Stimulated activated CD8-positive, alpha-beta memory T cell treated with anti-CD3 and anti-CD28 coated beads, Interleukin-15, amount 100 ng/mL, for 1 hour (primary cell): ENCODE results near the gene HSPA4L.

ENCODE experiments used
- DNase-seq: peaks from one replicate; pipeline ENCODE4 v3.0.0-alpha.2; 2020; ENCODE audit warnings: low read depth

HSPA4L gene

DNA sequence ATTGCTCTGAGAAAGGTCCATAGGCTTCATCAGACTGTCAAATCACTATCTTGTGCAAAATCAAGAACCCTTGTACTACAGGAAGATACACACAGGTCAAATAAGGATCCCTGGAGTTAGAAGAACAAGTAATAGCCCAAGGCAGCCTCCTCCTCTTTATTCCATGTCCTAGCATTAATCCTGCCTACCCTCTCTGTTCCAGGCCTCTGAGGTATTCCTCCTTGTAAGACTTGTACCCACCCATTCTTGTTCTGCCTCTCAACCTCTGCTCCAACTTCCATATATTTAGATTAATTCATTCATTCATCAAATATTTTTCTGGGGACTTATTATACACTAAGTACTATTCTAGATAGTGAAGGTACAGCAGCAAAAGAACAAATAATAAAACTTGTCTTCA lies 88.2 kb downstream of the HSPA4L start:
- no peak for DNase-seq

DNA sequence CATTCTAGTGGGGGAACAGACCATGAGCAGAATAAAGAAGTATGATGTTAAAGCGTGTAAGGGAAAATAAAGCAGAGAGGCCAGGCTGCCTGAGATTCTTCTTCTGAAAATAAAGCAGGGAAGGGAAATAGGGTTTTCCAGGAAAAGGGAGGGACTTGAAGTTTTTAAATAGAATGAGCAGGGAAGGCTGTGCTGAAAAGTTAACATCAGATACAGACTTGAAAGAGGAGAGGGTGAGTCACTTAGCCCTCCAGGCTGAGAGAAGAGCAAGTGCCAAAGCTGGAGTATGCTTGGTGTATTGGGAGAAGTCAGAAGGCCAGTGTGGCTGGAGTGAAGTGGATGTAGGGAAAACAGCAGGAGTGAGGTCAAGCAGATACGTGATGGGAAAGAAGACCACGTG lies 88.6 kb downstream of the HSPA4L start:
- DNase-seq = no peak

DNA sequence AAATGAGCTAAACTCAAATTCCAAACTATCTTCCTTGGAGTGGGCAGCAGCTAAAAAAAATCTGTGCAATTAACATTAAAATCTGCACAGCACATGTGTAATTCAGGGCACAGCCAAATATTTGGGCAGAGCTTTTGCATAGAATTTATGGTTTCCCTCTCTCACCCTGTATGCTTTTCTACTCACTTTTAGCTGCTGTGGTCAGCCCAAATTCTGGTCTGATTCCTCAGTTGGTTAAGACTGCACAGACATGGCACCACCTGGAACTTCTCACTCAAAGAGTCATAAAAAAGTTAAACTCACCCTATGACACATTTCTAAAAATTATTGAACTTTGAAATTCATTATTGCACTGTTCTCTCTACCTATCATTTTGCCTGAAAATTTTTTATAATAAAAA lies 93.7 kb downstream of the HSPA4L start:
- no peak for DNase-seq

DNA sequence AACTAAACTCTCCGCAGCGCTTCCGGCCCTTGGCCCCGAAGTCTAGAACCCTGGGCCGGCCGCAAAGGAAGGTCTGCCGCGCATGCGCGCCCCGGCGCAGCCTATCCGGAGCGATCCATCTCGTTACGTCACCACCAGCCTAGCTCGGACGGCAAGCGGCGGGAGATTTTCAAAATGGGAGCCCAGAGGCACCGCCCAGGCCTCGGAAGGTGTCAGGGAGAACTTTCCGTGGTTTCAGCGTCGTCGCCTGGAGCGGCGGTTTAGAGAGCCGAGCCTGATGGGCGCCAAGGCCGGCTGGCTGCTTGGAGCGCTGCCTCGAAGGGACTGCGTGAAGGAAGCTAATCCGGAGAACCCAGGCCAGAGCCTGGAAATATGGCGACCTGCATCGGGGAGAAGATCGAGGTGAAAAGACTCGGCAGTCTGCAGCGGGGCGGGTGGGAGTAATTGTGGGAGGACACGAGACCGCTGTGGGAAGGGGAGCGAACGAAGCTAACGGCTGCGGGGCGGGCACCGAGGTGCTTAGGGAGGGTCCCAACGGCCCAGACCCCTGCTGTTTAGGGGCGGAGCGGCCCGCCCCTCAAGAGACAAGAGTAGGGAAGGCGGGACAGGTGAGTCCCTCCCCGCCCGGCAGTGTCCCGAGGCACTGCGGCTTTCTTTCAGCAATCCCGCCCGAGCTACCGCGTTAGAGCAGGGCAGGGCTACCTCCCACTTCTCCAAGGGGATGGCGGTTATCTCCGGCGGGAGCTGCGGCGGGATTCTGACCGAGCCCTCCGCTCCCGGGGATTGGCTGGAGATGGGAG lies 98.8 kb downstream of the HSPA4L start, which contains the start of gene PLK4:
Gene PLK4, plus strand, starts transcription at position 131 of the 800 bp plus-strand sequence. Its CDS starts 242 bp downstream, at position 373.
- DNase-seq = peak; percentile 89

DNA sequence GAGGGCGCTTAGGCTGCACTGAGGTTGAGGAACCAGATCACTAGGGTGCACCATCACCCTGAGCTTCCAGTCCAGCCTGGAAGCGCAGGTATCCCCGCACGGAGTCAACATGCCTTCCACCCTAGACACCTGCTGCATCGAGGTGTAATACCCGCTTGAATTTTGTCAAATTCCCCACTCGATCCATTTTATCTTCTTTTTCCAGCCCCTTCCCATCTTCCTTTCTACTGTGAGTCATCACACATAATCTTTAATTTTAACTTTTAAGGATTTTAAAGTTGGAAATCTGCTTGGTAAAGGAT lies 99.4 kb downstream of the HSPA4L start:
- DNase-seq = no peak

DNA sequence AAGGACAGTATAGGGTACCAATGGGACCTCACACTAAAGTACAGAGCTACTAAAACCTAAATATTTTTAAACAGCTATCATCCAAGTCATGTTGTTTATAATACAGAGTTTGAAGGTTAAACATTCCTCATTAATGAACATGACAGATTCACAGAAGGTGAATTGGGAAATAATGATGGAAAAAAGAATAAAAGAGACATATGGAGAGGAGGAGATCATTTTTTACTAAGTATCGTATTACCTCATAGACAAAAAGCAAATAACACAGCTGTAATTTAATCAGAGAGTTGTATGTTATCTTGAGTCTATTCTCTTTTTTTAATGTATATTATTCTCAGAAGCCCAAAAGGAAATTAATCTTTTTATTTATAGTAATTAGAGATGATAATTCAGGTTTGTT lies 106.4 kb downstream of the HSPA4L start:
- no peak for DNase-seq

DNA sequence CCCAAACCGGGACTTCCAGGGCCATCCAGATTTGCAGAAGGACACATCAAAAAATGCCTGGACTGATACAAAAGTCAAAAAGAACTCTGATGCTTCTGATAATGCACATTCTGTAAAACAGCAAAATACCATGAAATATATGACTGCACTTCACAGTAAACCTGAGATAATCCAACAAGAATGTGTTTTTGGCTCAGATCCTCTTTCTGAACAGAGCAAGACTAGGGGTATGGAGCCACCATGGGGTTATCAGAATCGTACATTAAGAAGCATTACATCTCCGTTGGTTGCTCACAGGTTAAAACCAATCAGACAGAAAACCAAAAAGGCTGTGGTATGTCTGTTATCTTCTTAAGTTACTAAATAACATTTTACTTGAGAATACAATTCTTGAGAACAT lies 107.8 kb downstream of the HSPA4L start:
- DNase-seq = no peak
